ENCODE results near the gene ANXA2.

DNA sequence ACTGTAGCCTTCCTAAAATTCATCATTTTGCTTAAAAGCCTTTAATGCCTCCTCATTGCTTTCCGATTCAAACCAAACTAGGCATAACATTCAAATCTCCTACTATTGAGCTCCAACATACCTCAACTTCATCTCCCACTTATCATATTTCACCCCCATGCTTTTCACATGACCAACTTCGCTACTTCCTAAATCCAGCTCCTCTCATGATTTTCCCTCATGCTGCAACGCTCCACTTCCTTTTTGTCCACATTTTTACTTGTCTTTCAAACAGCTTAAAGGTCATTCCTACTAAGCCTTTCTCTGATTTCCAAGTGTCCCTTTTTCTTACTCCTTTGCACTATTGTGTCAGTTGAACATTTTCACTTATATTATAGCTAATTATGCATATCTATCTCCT, 20.3 kb upstream of the ANXA2 start:
- TF ChIP-seq, protein P1, sequence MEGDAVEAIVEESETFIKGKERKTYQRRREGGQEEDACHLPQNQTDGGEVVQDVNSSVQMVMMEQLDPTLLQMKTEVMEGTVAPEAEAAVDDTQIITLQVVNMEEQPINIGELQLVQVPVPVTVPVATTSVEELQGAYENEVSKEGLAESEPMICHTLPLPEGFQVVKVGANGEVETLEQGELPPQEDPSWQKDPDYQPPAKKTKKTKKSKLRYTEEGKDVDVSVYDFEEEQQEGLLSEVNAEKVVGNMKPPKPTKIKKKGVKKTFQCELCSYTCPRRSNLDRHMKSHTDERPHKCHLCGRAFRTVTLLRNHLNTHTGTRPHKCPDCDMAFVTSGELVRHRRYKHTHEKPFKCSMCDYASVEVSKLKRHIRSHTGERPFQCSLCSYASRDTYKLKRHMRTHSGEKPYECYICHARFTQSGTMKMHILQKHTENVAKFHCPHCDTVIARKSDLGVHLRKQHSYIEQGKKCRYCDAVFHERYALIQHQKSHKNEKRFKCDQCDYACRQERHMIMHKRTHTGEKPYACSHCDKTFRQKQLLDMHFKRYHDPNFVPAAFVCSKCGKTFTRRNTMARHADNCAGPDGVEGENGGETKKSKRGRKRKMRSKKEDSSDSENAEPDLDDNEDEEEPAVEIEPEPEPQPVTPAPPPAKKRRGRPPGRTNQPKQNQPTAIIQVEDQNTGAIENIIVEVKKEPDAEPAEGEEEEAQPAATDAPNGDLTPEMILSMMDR (IDR thresholded peaks at IDR 0.05) = no peak
- TF ChIP-seq POLR2A (IDR thresholded peaks at IDR 0.05) = no peak
